Subcutaneous adipose tissue (tissue), 4 donors: Measurements from ENCODE around the gene CADPS. TPM values are rescaled to one million over a fixed set of nuclear protein-coding genes. Genes with fewer than 3 reads are reported as not detected.

Experiments
- total RNA-seq, 4 donors: library from RNA; depleted of rRNA; stranded (reverse); fragments of >200 nt; gene quantifications; one replicate each; pipeline ENCODE4 v1.1.0, GENCODE V29; 2016
- TF ChIP-seq, protein P1 (sequence below): fragments of 450-650 bp; IDR thresholded peaks from one replicate; pipeline ENCODE4 v1.5.1; 2016; ENCODE audit warnings: low read depth, mild to moderate bottlenecking, control low read depth, antibody characterized with exemption, moderate library complexity

CADPS gene
- total RNA-seq, 4 donors from 2014 or later = 1.9 to 25.1 TPM; not detected in 2

DNA sequence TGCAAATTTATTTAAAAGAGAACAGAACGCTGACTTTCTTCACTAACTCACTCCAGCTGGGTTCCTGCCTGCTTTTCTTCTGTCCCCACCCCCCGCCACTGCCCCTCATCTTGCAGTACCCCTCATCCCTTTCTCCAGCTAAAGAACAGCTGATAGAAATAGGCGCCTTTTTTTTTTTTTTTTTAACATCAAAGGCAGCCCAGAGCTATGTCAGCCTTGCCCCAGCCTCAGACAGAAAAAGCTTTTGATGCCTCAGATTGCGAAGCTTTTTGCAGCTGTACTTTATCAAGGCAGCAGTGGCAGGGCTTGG, 1.8 kb downstream of the CADPS start:
- TF ChIP-seq, protein P1, sequence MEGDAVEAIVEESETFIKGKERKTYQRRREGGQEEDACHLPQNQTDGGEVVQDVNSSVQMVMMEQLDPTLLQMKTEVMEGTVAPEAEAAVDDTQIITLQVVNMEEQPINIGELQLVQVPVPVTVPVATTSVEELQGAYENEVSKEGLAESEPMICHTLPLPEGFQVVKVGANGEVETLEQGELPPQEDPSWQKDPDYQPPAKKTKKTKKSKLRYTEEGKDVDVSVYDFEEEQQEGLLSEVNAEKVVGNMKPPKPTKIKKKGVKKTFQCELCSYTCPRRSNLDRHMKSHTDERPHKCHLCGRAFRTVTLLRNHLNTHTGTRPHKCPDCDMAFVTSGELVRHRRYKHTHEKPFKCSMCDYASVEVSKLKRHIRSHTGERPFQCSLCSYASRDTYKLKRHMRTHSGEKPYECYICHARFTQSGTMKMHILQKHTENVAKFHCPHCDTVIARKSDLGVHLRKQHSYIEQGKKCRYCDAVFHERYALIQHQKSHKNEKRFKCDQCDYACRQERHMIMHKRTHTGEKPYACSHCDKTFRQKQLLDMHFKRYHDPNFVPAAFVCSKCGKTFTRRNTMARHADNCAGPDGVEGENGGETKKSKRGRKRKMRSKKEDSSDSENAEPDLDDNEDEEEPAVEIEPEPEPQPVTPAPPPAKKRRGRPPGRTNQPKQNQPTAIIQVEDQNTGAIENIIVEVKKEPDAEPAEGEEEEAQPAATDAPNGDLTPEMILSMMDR = no peak

DNA sequence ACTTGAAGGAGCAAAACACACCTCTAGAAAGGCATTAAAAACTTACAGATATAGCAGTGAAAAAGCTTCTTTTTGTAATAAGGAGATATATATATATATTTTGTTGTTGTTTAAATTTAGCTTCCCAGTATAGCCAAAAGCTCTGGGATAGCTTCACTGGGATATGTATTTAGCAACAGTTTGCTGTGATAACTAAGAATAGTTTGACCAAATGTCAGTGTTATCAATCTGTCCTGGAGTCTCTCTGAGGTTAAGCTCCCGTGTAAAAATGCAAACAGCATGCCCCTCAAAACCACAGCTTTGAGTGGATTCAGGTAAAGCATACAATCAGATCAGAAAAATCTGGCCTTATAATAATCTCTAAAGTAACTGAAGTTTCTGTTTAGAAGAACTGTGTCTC, 2.9 kb downstream of the CADPS start:
- TF ChIP-seq, protein P1 = no peak

DNA sequence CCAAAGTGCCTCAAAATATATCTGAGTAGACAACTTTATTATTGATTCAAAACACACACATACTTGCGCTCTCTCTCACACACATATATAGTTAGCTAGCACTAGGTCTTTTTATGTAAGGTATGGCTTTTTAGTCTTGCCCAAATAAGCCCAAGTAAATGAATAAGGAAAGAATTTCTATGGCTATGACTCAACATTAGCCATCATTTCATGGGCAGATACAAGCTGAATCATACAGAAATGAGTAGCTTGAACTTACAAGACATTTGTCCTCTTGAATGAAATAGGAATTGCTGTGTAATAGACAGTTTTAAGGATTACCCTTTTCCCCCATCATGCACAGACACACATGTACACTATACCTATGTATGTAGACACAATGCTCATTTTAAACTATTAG, 4.9 kb downstream of the CADPS start:
- TF ChIP-seq, protein P1 = no peak

DNA sequence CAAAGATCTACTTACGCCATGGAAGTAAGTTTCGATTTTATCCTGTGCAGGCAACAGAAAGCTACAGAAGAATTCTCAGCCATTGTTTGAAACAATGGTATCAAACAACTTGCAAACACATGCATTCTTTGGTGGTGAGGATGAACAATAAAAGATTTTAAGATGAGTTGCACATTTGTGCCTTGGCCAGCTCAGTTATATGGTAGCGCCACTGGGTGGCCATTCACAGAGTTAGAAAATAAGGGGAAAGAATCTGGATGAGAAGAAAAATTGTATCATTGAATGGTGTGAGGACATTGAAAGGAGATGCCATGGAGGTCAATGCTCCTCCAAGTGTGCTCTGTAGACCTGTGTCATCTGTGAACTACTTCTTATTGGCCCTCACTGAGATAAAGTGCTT, 11.6 kb downstream of the CADPS start:
- TF ChIP-seq, protein P1 = no peak

DNA sequence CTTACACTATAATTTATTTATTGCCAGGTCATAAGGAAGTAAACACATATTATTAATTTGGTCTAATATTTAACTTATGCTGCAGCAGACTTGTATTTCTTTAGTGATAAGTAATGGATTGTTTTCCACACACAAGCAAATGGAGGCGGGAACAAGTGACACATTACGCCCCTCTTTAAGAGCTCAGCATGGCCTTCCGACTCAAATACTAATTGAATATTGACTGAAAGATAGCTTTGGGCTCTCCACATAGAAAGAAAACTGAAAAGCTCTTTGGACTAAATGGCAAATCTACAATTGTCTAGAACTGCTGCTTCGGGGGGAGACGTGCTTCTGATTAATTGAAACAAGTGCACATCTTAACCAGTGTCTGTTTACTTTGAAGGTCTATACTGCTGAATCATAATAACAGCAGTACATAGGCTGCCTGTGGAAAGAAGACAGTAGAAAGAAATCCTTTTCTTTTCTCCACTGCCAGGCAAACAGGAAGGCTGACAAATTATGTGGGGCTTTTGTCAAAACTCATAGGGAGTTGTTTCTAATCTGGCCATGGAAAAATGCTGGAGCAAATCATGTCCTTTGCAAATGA, 15.9 kb downstream of the CADPS start:
- TF ChIP-seq, protein P1 = no peak

DNA sequence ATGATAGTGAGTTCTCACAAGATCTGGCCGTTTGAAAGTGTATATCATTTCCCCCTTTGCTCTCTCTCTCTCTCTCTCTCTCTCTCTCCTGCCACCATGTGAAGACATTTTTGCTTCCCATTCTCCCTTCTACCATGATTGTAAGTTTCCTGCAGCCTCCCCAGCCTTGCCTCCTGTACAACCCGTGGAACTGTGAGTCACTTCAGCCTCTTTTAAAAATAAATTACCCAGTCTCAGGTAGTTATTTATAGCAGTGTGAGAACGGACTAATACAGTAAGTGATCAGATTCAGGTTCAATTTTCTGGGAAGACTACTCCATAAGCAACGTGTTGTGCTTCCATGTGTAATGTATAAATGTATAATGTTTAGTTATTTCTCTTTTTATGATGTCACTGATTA, 29.2 kb downstream of the CADPS start:
- TF ChIP-seq, protein P1 = no peak

DNA sequence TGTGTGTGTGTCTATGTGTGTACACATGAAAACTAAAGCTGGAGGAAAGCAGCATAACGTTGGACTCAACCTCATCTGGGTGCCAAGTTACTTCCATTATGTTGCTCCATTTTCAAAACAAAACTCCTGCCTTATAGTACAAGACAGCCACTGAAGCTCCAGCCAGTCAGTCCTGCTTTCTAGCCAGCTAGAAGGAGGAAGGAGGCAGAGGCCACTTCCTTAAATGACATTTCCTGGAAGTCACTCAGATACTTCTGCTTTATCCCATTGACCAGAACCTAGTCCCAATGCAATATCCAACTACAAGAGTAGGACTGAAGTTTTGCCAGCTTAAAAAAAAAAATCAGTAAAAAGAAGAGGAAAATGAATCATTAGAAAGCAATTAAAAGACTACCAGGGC, 31.7 kb downstream of the CADPS start:
- TF ChIP-seq, protein P1 = no peak
